HepG2 (cell line): ENCODE results near the gene NPBWR2. TPM values are rescaled to one million over a fixed set of nuclear protein-coding genes. Genes with fewer than 3 reads are reported as not detected.

ENCODE experiments used
- CENPT ChIP-seq: sonication (generic); formaldehyde crosslinking; IDR thresholded peaks from 2 replicates; pipeline ENCODE4 v1.8.0; 2022; ENCODE audit warnings: low read depth, mild to moderate bottlenecking, moderate library complexity, missing genetic modification reagents
- NFYB ChIP-seq: sonication (generic); formaldehyde crosslinking; IDR thresholded peaks from 2 replicates; pipeline ENCODE4 v1.4.0; 2020; ENCODE audit warnings: missing genetic modification reagents
- NFYC ChIP-seq: IDR thresholded peaks from 2 replicates; pipeline ENCODE4 v1.6.1; 2016; ENCODE audit warnings: missing genetic modification reagents, missing compliant biosample characterization
- NPAS2 ChIP-seq: sonication (generic); formaldehyde crosslinking; IDR thresholded peaks from 2 replicates; pipeline ENCODE4 v1.8.0; 2022; ENCODE audit warnings: mild to moderate bottlenecking, missing genetic modification reagents, borderline replicate concordance
- PCBP2 ChIP-seq: fragments of 200-400 bp; formaldehyde crosslinking; optimal IDR thresholded peaks from 2 replicates; pipeline ENCODE3; 2018; ENCODE audit warnings: low read length, low read depth; ENCODE audit not compliant: poor library complexity, severe bottlenecking
- PHF21A ChIP-seq: sonication (generic); formaldehyde crosslinking; IDR thresholded peaks from 2 replicates; pipeline ENCODE4 v1.5.0; 2020; ENCODE audit warnings: mild to moderate bottlenecking, missing genetic modification reagents
- PTBP1 ChIP-seq: fragments of 200-400 bp; formaldehyde crosslinking; IDR thresholded peaks from 2 replicates; pipeline ENCODE4 v1.6.1; 2018; ENCODE audit warnings: low read length, low read depth; ENCODE audit not compliant: poor library complexity, severe bottlenecking
- RBM22 ChIP-seq: fragments of 200-400 bp; formaldehyde crosslinking; optimal IDR thresholded peaks from 2 replicates; pipeline ENCODE3; 2017; ENCODE audit warnings: mild to moderate bottlenecking, low read length, moderate library complexity
- RNF2 ChIP-seq: fragments of 450-650 bp; conservative IDR thresholded peaks from 2 replicates; pipeline ENCODE4 v1.6.1; 2016; ENCODE audit warnings: low read depth
- ZNF274 ChIP-seq: sonication (generic); formaldehyde crosslinking; IDR thresholded peaks from 2 replicates; pipeline ENCODE4 v1.5.1; 2020; ENCODE audit warnings: mild to moderate bottlenecking, missing genetic modification reagents
- ZNF354B ChIP-seq: sonication (generic); formaldehyde crosslinking; IDR thresholded peaks from 2 replicates; pipeline ENCODE4 v1.8.0; 2022; ENCODE audit warnings: mild to moderate bottlenecking, missing genetic modification reagents
- ZNF558 ChIP-seq: sonication (generic); formaldehyde crosslinking; IDR thresholded peaks from 2 replicates; pipeline ENCODE4 v1.9.0; 2022; ENCODE audit warnings: mild to moderate bottlenecking, missing genetic modification reagents, borderline replicate concordance
- ZNF678 ChIP-seq: sonication (generic); formaldehyde crosslinking; IDR thresholded peaks from 2 replicates; pipeline ENCODE4 v1.4.0; 2020; ENCODE audit warnings: mild to moderate bottlenecking, missing genetic modification reagents
- polyA plus RNA-seq, 8 experiments: library from polyadenylated mRNA; depleted of rRNA in 3 of 8; stranded (reverse) in 7 of 8; unstranded in 1 of 8; fragments of >200 nt; fragmentation: Illumina TruSeq in 4 of 8; extraction: Trizol in 4 of 8; gene quantifications; 2 replicates each; pipeline versions ENCODE4 v1.2.1 to v1.2.3, GENCODE V29; 2011 to 2016; ENCODE audit warnings: low read depth in 4 of 8, missing spikeins in 1 of 8, mixed read lengths in 1 of 8; ENCODE audit not compliant: insufficient read depth in 1 of 8
- total RNA-seq, 5 experiments: library from RNA; depleted of rRNA; stranded (reverse); fragments of >200 nt; fragmentation: Illumina TruSeq; extraction: Trizol; gene quantifications; 2 replicates each; pipeline ENCODE4 v1.2.3, GENCODE V29; 2016; ENCODE audit warnings: low read depth in 1 of 5
- TF ChIP-seq, protein P1 (sequence below): sonication (generic); formaldehyde crosslinking; IDR thresholded peaks from 2 replicates; pipeline ENCODE4 v1.4.0; 2020; ENCODE audit warnings: missing genetic modification reagents
- TF ChIP-seq, protein P2 (sequence below): sonication (generic); formaldehyde crosslinking; IDR thresholded peaks from 2 replicates; pipeline ENCODE4 v1.4.0; 2020; ENCODE audit warnings: mild to moderate bottlenecking, low read depth, missing genetic modification reagents
- TF ChIP-seq, protein P3 (sequence below): sonication (generic); formaldehyde crosslinking; IDR thresholded peaks from 2 replicates; pipeline ENCODE4 v1.9.0; 2021; ENCODE audit warnings: missing genetic modification reagents, borderline replicate concordance
- TF ChIP-seq, protein P4 (sequence below): sonication (generic); formaldehyde crosslinking; IDR thresholded peaks from 2 replicates; pipeline ENCODE4 v1.8.0; 2022; ENCODE audit warnings: mild to moderate bottlenecking, missing genetic modification reagents, moderate library complexity
- TF ChIP-seq, protein P5 (sequence below): sonication (generic); formaldehyde crosslinking; IDR thresholded peaks from 2 replicates; pipeline ENCODE4 v1.9.0; 2021; ENCODE audit warnings: missing genetic modification reagents, mild to moderate bottlenecking, borderline replicate concordance

Gene NPBWR2
- total and polyA plus RNA-seq, 2 of the 13 experiments (the other 11 are each of a cell fraction or from before 2014, with no cell fraction given): not detected

DNA sequence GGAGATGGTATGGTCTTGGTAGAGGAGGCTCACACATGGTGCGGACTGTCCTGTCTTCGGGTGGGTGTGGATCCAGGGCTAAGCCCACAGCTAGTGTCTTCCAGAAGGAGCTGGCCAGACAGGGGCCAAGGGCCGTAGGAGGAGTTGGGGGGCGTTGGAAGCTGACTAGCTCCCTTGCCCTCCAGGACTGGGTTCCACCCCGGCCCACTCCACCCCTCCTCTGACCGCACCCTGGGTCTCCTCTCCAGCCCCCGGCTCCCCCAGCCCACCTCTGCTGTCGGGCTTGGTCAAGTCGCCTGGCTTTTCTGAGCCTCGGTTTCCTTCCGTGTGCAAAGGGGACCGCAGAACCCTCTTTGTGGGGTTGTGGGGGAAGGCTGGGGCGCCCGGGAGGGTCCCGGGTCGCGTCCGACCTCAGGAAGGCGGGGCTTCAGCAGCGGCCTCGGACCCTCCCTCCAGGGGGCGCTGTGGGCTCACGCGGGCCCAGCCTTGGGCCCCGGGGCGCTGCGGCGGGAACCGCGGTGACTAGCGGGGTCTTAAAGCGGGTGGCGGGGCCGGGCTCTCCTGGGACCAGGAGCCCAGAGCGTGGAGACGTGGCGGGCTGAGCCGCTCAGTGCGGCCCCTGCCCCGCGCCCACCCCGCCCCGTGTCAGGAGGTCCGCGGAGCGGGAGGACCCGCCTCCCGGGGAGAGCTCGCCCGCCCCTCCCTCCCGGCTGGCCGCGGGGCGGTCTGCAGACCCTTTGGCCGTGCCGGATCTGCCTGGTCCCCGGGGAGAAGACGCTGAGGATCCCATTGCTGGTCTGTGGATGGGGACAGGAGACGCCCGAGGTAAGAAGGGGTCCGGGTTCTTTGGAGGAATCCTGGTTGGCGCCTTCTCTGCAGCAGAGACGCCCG is 5.4 kb downstream of the NPBWR2 start (continued):
- TF ChIP-seq, protein P1, sequence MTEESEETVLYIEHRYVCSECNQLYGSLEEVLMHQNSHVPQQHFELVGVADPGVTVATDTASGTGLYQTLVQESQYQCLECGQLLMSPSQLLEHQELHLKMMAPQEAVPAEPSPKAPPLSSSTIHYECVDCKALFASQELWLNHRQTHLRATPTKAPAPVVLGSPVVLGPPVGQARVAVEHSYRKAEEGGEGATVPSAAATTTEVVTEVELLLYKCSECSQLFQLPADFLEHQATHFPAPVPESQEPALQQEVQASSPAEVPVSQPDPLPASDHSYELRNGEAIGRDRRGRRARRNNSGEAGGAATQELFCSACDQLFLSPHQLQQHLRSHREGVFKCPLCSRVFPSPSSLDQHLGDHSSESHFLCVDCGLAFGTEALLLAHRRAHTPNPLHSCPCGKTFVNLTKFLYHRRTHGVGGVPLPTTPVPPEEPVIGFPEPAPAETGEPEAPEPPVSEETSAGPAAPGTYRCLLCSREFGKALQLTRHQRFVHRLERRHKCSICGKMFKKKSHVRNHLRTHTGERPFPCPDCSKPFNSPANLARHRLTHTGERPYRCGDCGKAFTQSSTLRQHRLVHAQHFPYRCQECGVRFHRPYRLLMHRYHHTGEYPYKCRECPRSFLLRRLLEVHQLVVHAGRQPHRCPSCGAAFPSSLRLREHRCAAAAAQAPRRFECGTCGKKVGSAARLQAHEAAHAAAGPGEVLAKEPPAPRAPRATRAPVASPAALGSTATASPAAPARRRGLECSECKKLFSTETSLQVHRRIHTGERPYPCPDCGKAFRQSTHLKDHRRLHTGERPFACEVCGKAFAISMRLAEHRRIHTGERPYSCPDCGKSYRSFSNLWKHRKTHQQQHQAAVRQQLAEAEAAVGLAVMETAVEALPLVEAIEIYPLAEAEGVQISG (CRISPR knock-in tag): no peak
- TF ChIP-seq, protein P2, sequence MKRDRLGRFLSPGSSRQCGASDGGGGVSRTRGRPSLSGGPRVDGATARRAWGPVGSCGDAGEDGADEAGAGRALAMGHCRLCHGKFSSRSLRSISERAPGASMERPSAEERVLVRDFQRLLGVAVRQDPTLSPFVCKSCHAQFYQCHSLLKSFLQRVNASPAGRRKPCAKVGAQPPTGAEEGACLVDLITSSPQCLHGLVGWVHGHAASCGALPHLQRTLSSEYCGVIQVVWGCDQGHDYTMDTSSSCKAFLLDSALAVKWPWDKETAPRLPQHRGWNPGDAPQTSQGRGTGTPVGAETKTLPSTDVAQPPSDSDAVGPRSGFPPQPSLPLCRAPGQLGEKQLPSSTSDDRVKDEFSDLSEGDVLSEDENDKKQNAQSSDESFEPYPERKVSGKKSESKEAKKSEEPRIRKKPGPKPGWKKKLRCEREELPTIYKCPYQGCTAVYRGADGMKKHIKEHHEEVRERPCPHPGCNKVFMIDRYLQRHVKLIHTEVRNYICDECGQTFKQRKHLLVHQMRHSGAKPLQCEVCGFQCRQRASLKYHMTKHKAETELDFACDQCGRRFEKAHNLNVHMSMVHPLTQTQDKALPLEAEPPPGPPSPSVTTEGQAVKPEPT (CRISPR knock-in tag): no peak
- TF ChIP-seq, protein P3, sequence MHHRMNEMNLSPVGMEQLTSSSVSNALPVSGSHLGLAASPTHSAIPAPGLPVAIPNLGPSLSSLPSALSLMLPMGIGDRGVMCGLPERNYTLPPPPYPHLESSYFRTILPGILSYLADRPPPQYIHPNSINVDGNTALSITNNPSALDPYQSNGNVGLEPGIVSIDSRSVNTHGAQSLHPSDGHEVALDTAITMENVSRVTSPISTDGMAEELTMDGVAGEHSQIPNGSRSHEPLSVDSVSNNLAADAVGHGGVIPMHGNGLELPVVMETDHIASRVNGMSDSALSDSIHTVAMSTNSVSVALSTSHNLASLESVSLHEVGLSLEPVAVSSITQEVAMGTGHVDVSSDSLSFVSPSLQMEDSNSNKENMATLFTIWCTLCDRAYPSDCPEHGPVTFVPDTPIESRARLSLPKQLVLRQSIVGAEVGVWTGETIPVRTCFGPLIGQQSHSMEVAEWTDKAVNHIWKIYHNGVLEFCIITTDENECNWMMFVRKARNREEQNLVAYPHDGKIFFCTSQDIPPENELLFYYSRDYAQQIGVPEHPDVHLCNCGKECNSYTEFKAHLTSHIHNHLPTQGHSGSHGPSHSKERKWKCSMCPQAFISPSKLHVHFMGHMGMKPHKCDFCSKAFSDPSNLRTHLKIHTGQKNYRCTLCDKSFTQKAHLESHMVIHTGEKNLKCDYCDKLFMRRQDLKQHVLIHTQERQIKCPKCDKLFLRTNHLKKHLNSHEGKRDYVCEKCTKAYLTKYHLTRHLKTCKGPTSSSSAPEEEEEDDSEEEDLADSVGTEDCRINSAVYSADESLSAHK (CRISPR knock-in tag): no peak
- TF ChIP-seq PCBP2: no peak
- no peak for TF ChIP-seq ZNF354B
- TF ChIP-seq ZNF274 (CRISPR knock-in tag): peak; percentile 76; the same call in 1 of the 2 replicates
- TF ChIP-seq, protein P4, sequence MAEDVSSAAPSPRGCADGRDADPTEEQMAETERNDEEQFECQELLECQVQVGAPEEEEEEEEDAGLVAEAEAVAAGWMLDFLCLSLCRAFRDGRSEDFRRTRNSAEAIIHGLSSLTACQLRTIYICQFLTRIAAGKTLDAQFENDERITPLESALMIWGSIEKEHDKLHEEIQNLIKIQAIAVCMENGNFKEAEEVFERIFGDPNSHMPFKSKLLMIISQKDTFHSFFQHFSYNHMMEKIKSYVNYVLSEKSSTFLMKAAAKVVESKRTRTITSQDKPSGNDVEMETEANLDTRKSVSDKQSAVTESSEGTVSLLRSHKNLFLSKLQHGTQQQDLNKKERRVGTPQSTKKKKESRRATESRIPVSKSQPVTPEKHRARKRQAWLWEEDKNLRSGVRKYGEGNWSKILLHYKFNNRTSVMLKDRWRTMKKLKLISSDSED (CRISPR knock-in tag): no peak
- no peak for TF ChIP-seq NFYC (CRISPR knock-in tag)
- TF ChIP-seq PTBP1: no peak
- TF ChIP-seq NFYB: no peak
- no peak for TF ChIP-seq ZNF558
- TF ChIP-seq RNF2: no peak
- 0 out of 2 replicates have a peak, but pooled peaks have one; percentile 21 for TF ChIP-seq PHF21A (CRISPR knock-in tag)
- TF ChIP-seq, protein P5, sequence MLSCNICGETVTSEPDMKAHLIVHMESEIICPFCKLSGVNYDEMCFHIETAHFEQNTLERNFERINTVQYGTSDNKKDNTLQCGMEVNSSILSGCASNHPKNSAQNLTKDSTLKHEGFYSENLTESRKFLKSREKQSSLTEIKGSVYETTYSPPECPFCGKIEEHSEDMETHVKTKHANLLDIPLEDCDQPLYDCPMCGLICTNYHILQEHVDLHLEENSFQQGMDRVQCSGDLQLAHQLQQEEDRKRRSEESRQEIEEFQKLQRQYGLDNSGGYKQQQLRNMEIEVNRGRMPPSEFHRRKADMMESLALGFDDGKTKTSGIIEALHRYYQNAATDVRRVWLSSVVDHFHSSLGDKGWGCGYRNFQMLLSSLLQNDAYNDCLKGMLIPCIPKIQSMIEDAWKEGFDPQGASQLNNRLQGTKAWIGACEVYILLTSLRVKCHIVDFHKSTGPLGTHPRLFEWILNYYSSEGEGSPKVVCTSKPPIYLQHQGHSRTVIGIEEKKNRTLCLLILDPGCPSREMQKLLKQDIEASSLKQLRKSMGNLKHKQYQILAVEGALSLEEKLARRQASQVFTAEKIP: no peak
- no peak for TF ChIP-seq NPAS2
- no peak for TF ChIP-seq ZNF678 (CRISPR knock-in tag)
- no peak for TF ChIP-seq CENPT (CRISPR knock-in tag)
- no peak for TF ChIP-seq RBM22
